Upper lobe of right lung (tissue), 1 donor: Measurements from ENCODE around the gene LRCH1. TPM values are rescaled to one million over a fixed set of nuclear protein-coding genes. Genes with fewer than 3 reads are reported as not detected.

ENCODE experiments used
- ATAC-seq: fragments of 200-7000 bp; cut with Tn5 transposase; one replicate; pipeline ENCODE4 v1.9.1; 2020; ENCODE audit warnings: mild to moderate bottlenecking, moderate library complexity
- DNase-seq: peaks from one replicate; pipeline ENCODE4 v3.0.0-alpha.2; 2020
- H3K27ac ChIP-seq: fragments of 200-600 bp; one replicate; pipeline ENCODE4 v1.8.0; 2022
- H3K27me3 ChIP-seq: fragments of 200-600 bp; one replicate; pipeline ENCODE4 v1.8.0; 2022; ENCODE audit warnings: mild to moderate bottlenecking
- H3K36me3 ChIP-seq: fragments of 200-600 bp; one replicate; pipeline ENCODE4 v1.8.0; 2022
- H3K4me1 ChIP-seq: fragments of 200-600 bp; one replicate; pipeline ENCODE4 v1.8.0; 2022
- H3K4me3 ChIP-seq: fragments of 200-600 bp; one replicate; pipeline ENCODE4 v1.8.0; 2022; ENCODE audit warnings: mild to moderate bottlenecking
- H3K9me3 ChIP-seq: fragments of 200-600 bp; one replicate; pipeline ENCODE4 v1.8.0; 2022
- CTCF ChIP-seq: fragments of 200-600 bp; IDR thresholded peaks from one replicate; pipeline ENCODE4 v1.8.0; 2022; ENCODE audit warnings: antibody characterized with exemption
- intact Hi-C: fragments of 100-400 bp; cut with DNase I; formaldehyde crosslinking; loops from one replicate; pipeline ENCODE4 v1.11.0; 2022
- total RNA-seq: library from RNA; stranded (reverse); fragmentation: NEBNext Ultra II Directional; extraction: Animal tissue kit (Norgen Biotek cat#: 25700); gene quantifications from one replicate; pipeline ENCODE4 v1.2.1, GENCODE V29; 2021
- donor health status: DM: no; HTN: yes; CAD: no; lungs with severe emphysema.

LRCH1 gene
- total RNA-seq, 1 donor from 2014 or later = 32.0 TPM

- no peak overlapping the region for H3K27ac ChIP-seq
- intact Hi-C loops = no loop called here
- no peak for TF ChIP-seq CTCF
Measured at GRCh38 chr13:46643165-46643777, 90.3 kb downstream of the LRCH1 start.

GRCh38 chr13:46644816-46645215 is 91.8 kb downstream of the LRCH1 start:
- DNase-seq = no peak
- intact Hi-C loops = no loop called here
- H3K4me3 ChIP-seq = no peak overlapping the region
- TF ChIP-seq CTCF = no peak
- H3K27ac ChIP-seq = no peak overlapping the region
- H3K36me3 ChIP-seq = no peaks in the 10 kb centered on the region
- no peaks in the 10 kb centered on the region for H3K9me3 ChIP-seq
- no peak for ATAC-seq
- H3K27me3 ChIP-seq = no peaks in the 10 kb centered on the region
- peaks cover 34% of the 10 kb centered on the region for H3K4me1 ChIP-seq

More at GRCh38 chr13:46643165-46643777, 90.3 kb downstream of the LRCH1 start:
- no peak for DNase-seq
- H3K27me3 ChIP-seq = no peaks in the 10 kb centered on the region
- no peak overlapping the region for H3K4me3 ChIP-seq
- no peaks in the 10 kb centered on the region for H3K9me3 ChIP-seq
- ATAC-seq = no peak
- no peaks in the 10 kb centered on the region for H3K36me3 ChIP-seq
- H3K4me1 ChIP-seq = peaks cover 42% of the 10 kb centered on the region

- intact Hi-C loops = no loop called here
- no peak for ATAC-seq
- no peak for DNase-seq
- TF ChIP-seq CTCF = no peak
- Histone ChIP-seq H3K27ac (no peak overlapping the region), H3K4me3 (no peak overlapping the region), H3K27me3 (no peaks in the 10 kb centered on the region), H3K9me3 (no peaks in the 10 kb centered on the region), H3K36me3 (peaks cover 2% of the 10 kb centered on the region), H3K4me1 (peaks cover 18% of the 10 kb centered on the region)
Measured at GRCh38 chr13:46647512-46648065, 94.6 kb downstream of the LRCH1 start.

- no peak overlapping the region for H3K4me3 ChIP-seq
- intact Hi-C loops = no loop called here
- no peaks in the 10 kb centered on the region for H3K27me3 ChIP-seq
- H3K27ac ChIP-seq = no peak overlapping the region
- H3K36me3 ChIP-seq = peaks cover 4% of the 10 kb centered on the region
- ATAC-seq (peak; percentile 72), DNase-seq (no peak)
- H3K4me1 ChIP-seq = peaks cover 12% of the 10 kb centered on the region
- TF ChIP-seq CTCF = no peak
- no peaks in the 10 kb centered on the region for H3K9me3 ChIP-seq
Measured at GRCh38 chr13:46648166-46648607, 95.2 kb downstream of the LRCH1 start.

GRCh38 chr13:46649816-46650215 is 96.8 kb downstream of the LRCH1 start:
- H3K4me1 ChIP-seq = peaks cover 14% of the 10 kb centered on the region
- no peak overlapping the region for H3K4me3 ChIP-seq
- intact Hi-C loops = no loop called here
- H3K27me3 ChIP-seq = no peaks in the 10 kb centered on the region
- H3K36me3 ChIP-seq = peaks cover 4% of the 10 kb centered on the region
- H3K27ac ChIP-seq = no peak overlapping the region
- no peaks in the 10 kb centered on the region for H3K9me3 ChIP-seq
- no peak for TF ChIP-seq CTCF
- DNase-seq = no peak
- no peak for ATAC-seq
